H1 (cell line): ENCODE measurements around the gene SPAG16. TPM values are rescaled to one million over a fixed set of nuclear protein-coding genes. Genes with fewer than 3 reads are reported as not detected.

Source experiments
- ATF2 ChIP-seq: IDR thresholded peaks from 2 replicates; pipeline ENCODE4 v1.6.1; 2012; ENCODE audit warnings: low read length, inconsistent platforms
- BCL11A ChIP-seq, 2 experiments: IDR thresholded peaks; one replicate each; pipeline ENCODE4 v1.6.1; 2011; ENCODE audit warnings: low read depth in 2 of 2, low read length in 2 of 2, mild to moderate bottlenecking in 2 of 2
- CHD2 ChIP-seq: IDR thresholded peaks from 2 replicates; pipeline ENCODE4 v1.6.1; 2012; ENCODE audit warnings: low read length, improper control_type of control experiment
- CHD7 ChIP-seq: fragments of 300-600 bp; sonication (generic); IDR thresholded peaks from 2 replicates; pipeline ENCODE4 v1.7.1; 2012; ENCODE audit warnings: low read length, moderate library complexity, mild to moderate bottlenecking, inconsistent platforms; ENCODE audit not compliant: insufficient replicate concordance
- EZH2 ChIP-seq: fragments of 200-600 bp; sonication (generic); IDR thresholded peaks from 2 replicates; pipeline ENCODE4 v1.7.1; 2012; ENCODE audit warnings: low read depth, mild to moderate bottlenecking, moderate library complexity, low read length, inconsistent platforms; ENCODE audit not compliant: severe bottlenecking
- RFX5 ChIP-seq: IDR thresholded peaks from 2 replicates; pipeline ENCODE4 v1.6.1; 2011; ENCODE audit warnings: low read depth, low read length, improper control_type of control experiment, borderline replicate concordance
- SIX5 ChIP-seq: IDR thresholded peaks from 2 replicates; pipeline ENCODE4 v1.6.1; 2011; ENCODE audit warnings: mild to moderate bottlenecking, low read depth, low read length
- SP1 ChIP-seq: IDR thresholded peaks from 2 replicates; pipeline ENCODE4 v1.6.1; 2011; ENCODE audit warnings: low read depth, low read length
- SRF ChIP-seq: IDR thresholded peaks from 2 replicates; pipeline ENCODE4 v1.6.1; 2011; ENCODE audit warnings: mild to moderate bottlenecking, low read depth, low read length, moderate library complexity
- TBP ChIP-seq: IDR thresholded peaks from 2 replicates; pipeline ENCODE4 v1.6.1; 2011; ENCODE audit warnings: low read depth, low read length, improper control_type of control experiment
- polyA plus RNA-seq, 7 experiments: library from polyadenylated mRNA; depleted of rRNA in 3 of 7; stranded (reverse) in 5 of 7; unstranded in 2 of 7; fragments of >200 nt in 5 of 7; fragments of 200-250 nt in 2 of 7; gene quantifications; 1 replicate in 5 of 7; 2 replicates in 1 of 7; 4 replicates in 1 of 7; pipeline versions ENCODE4 v1.2.1 to v1.2.3, GENCODE V29; 2011 to 2013; ENCODE audit warnings: missing spikeins in 2 of 7, mixed read lengths in 2 of 7
- total RNA-seq: library from RNA; stranded (reverse); fragmentation: NEBNext Ultra II Directional; extraction: Animal tissue kit (Norgen Biotek cat#: 25700); gene quantifications from 2 replicates; pipeline ENCODE4 v1.2.1, GENCODE V29; 2021

The SPAG16 gene
- total and polyA plus RNA-seq, 2 of the 8 experiments (the other 6 are each of a cell fraction or from before 2014, with no cell fraction given) = 6.0 to 14.9 TPM

GRCh38 chr2:214104219-214104618, 820.0 kb downstream of the SPAG16 start (continued):
- TF ChIP-seq CHD7 (no peak), RFX5 (no peak), SRF (no peak), EZH2 (no peak), SP1 (no peak), BCL11A (IDR thresholded peaks at IDR 0.05; ENCODE audit: low read depth in 2 of 2, low read length in 2 of 2) (no peak), TBP (no peak), CHD2 (no peak), ATF2 (no peak), SIX5 (no peak)
